Left ventricle myocardium inferior (tissue), 1 donor: ENCODE measurements around the gene SUMO2. TPM values are rescaled to one million over a fixed set of nuclear protein-coding genes. Genes with fewer than 3 reads are reported as not detected.
A peak's percentile ranks its signal among the peaks of the same experiment; 100 is the strongest.

Experiments
- DNase-seq: peaks from one replicate; pipeline ENCODE4 v3.0.0-alpha.2; 2020
- H3K27ac ChIP-seq: fragments of 200-600 bp; replicated peaks from 2 replicates; pipeline ENCODE4 v1.8.0; 2021
- H3K27me3 ChIP-seq: fragments of 200-600 bp; 2 replicates; pipeline ENCODE4 v1.8.0; 2021; ENCODE audit warnings: low read depth
- H3K36me3 ChIP-seq: fragments of 200-600 bp; 2 replicates; pipeline ENCODE4 v1.8.0; 2021
- H3K4me1 ChIP-seq: fragments of 200-600 bp; 2 replicates; pipeline ENCODE4 v1.8.0; 2021
- H3K4me3 ChIP-seq: fragments of 200-600 bp; 2 replicates; pipeline ENCODE4 v1.8.0; 2021; ENCODE audit warnings: mild to moderate bottlenecking, moderate library complexity
- H3K9me3 ChIP-seq: fragments of 200-600 bp; replicated peaks from 2 replicates; pipeline ENCODE4 v1.8.0; 2021
- CTCF ChIP-seq: fragments of 200-600 bp; IDR thresholded peaks from 2 replicates; pipeline ENCODE4 v1.8.0; 2021; ENCODE audit warnings: antibody characterized with exemption, mild to moderate bottlenecking, borderline replicate concordance
- intact Hi-C: fragments of 100-400 bp; cut with micrococcal nuclease; formaldehyde crosslinking; loops from one replicate; pipeline ENCODE4 v1.11.0; 2022
- long read RNA-seq: library from polyadenylated mRNA; unstranded; transcript quantifications from one replicate; pipeline ENCODE4 v2.0.0, GENCODE V29; 2021
- total RNA-seq: library from RNA; stranded (reverse); fragmentation: NEBNext Ultra II Directional; extraction: Animal tissue kit (Norgen Biotek cat#: 25700); gene quantifications from one replicate; pipeline ENCODE4 v1.2.1, GENCODE V29; 2021
- donor health status: DM: no; HTN: yes; CAD: no; lungs with severe emphysema.

Gene SUMO2
- 183 TPM for total RNA-seq
- long read RNA-seq, transcript SUMO2-202 (4 exons, 3,190 nt): major isoform, 119 of 132 reads
- long read RNA-seq, partial matches to known transcripts: 0 of 132 reads
- long read RNA-seq, other reads (novel, unspliced or antisense): 10 of 132 reads

GRCh38 chr17:75182569-75183436 is at the start of gene SUMO2:
TSS of gene SUMO2 (minus strand) at chr17:75182959. CDS start at chr17:75182834, 125 bp downstream.
- Histone ChIP-seq H3K27ac (peak within 1 kb of the TSS; percentile 100), H3K4me1 (peaks cover 45% of the 10 kb centered on the region), H3K9me3 (no peaks in the 10 kb centered on the region), H3K4me3 (peak within 1 kb of the TSS; percentile 99), H3K27me3 (no peaks in the 10 kb centered on the region), H3K36me3 (peaks cover 26% of the 10 kb centered on the region)
- peak; percentile 95 for DNase-seq
- peak; percentile 63 for TF ChIP-seq CTCF
- intact Hi-C loops: no loop called here

- no peak overlapping the region for H3K27ac ChIP-seq
- DNase-seq: no peak
- H3K27me3 ChIP-seq: no peaks in the 10 kb centered on the region
- peaks cover 94% of the 10 kb centered on the region for H3K36me3 ChIP-seq
- no peak overlapping the region for H3K4me3 ChIP-seq
- H3K4me1 ChIP-seq: peaks cover 6% of the 10 kb centered on the region
- intact Hi-C loops: no loop called here
- TF ChIP-seq CTCF: no peak
- no peaks in the 10 kb centered on the region for H3K9me3 ChIP-seq
These were observed 49.1 kb upstream of the SUMO2 start for GRCh38 chr17:75231741-75232464.

GRCh38 chr17:75231071-75231470 is 48.3 kb upstream of the SUMO2 start:
- H3K36me3 ChIP-seq: peaks cover 94% of the 10 kb centered on the region
- no peaks in the 10 kb centered on the region for H3K4me1 ChIP-seq
- no peak for TF ChIP-seq CTCF
- intact Hi-C loops: no loop called here
- no peak overlapping the region for H3K4me3 ChIP-seq
- no peaks in the 10 kb centered on the region for H3K27me3 ChIP-seq
- no peak overlapping the region for H3K27ac ChIP-seq
- DNase-seq: no peak
- no peaks in the 10 kb centered on the region for H3K9me3 ChIP-seq

GRCh38 chr17:75228847-75229246 is 46.1 kb upstream of the SUMO2 start:
- peak overlapping the region; percentile 61 for H3K27ac ChIP-seq
- no peaks in the 10 kb centered on the region for H3K4me1 ChIP-seq
- intact Hi-C loops: no loop called here
- no peak for DNase-seq
- H3K9me3 ChIP-seq: no peaks in the 10 kb centered on the region
- no peaks in the 10 kb centered on the region for H3K27me3 ChIP-seq
- peaks cover 86% of the 10 kb centered on the region for H3K36me3 ChIP-seq
- no peak overlapping the region for H3K4me3 ChIP-seq
- no peak for TF ChIP-seq CTCF

GRCh38 chr17:75228305-75228704 is 45.5 kb upstream of the SUMO2 start:
- TF ChIP-seq CTCF: no peak
- Histone ChIP-seq H3K4me3 (no peak overlapping the region), H3K27me3 (no peaks in the 10 kb centered on the region), H3K36me3 (peaks cover 86% of the 10 kb centered on the region), H3K27ac (peak overlapping the region; percentile 61), H3K9me3 (no peaks in the 10 kb centered on the region), H3K4me1 (no peaks in the 10 kb centered on the region)
- intact Hi-C loops: no loop called here
- DNase-seq: no peak
